Measurements from ENCODE around the gene AGO1.

DNA sequence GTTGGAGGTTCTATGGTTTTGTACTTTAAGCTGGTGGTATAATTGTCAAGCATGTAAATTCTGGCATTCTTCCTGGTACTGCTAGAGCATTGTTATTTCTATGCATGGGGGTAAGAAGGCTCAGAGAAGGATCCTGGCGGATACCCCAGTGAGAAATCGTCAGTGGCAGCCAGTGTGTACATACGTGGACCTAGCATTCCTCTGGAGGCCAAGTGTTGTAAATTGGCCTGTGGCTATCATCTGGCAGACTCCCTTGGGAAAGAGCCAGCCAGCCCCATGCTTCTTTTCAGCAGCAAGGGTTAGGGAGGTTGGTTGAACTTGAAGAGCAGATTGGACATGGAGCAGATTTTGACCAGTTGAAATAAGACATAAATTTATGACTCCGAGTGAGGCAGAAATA is 42.7 kb downstream of the AGO1 start:
- TF ChIP-seq POLR2A (IDR thresholded peaks at IDR 0.05), result no peak
- TF ChIP-seq, protein P1, sequence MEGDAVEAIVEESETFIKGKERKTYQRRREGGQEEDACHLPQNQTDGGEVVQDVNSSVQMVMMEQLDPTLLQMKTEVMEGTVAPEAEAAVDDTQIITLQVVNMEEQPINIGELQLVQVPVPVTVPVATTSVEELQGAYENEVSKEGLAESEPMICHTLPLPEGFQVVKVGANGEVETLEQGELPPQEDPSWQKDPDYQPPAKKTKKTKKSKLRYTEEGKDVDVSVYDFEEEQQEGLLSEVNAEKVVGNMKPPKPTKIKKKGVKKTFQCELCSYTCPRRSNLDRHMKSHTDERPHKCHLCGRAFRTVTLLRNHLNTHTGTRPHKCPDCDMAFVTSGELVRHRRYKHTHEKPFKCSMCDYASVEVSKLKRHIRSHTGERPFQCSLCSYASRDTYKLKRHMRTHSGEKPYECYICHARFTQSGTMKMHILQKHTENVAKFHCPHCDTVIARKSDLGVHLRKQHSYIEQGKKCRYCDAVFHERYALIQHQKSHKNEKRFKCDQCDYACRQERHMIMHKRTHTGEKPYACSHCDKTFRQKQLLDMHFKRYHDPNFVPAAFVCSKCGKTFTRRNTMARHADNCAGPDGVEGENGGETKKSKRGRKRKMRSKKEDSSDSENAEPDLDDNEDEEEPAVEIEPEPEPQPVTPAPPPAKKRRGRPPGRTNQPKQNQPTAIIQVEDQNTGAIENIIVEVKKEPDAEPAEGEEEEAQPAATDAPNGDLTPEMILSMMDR (IDR thresholded peaks at IDR 0.05), result no peak

All from tibial nerve (tissue), 3 donors.